ENCODE data around the gene S100A3. TPM values are rescaled to one million over a fixed set of nuclear protein-coding genes. Genes with fewer than 3 reads are reported as not detected.

The S100A3 gene
- total and polyA plus RNA-seq, 2 of the 8 experiments (the other 6 are each of a cell fraction or from before 2014, with no cell fraction given) = 0.26 to 0.47 TPM

- Histone ChIP-seq H2BK15ac (ENCODE audit: low read length) (no peak overlapping the region), H2AK5ac (ENCODE audit: low read depth, low read length) (no peak overlapping the region), H2BK5ac (ENCODE audit: low read depth, low read length) (peak overlapping the region; percentile 77; the same call in 1 of the 2 replicates), H3K36me3 (ENCODE audit: control insufficient read depth in 2 of 4, insufficient read depth in 4 of 4, low read length in 3 of 4) (no peaks in the 10 kb centered on the region), H3K9ac (replicated peaks in 1 of 4; ENCODE audit: extremely low read depth in 1 of 4, low read depth in 3 of 4, low read length in 3 of 4) (no peak overlapping the region), H3K4me1 (replicated peaks in 1 of 4; ENCODE audit: control insufficient read depth in 3 of 4, insufficient read depth in 4 of 4, low read length in 3 of 4) (peaks cover 8 to 34% (median 21%) of the 10 kb centered on the region in 4 experiments), H4K8ac (ENCODE audit: extremely low read depth, insufficient read depth, low read length) (no peak overlapping the region), H3K4me3 (ENCODE audit: extremely low read depth in 1 of 4, insufficient read depth in 2 of 4, low read depth in 3 of 4, low read length in 4 of 4) (peak overlapping the region in 1 of 4 experiments; percentile 54; a peak in 1 of 8 replicates), H2AFZ (ENCODE audit: low read length) (peak overlapping the region; percentile 19; the same call in 1 of the 2 replicates), H3K18ac (ENCODE audit: extremely low read depth, low read length) (no peak overlapping the region), H3K27me3 (replicated peaks in 1 of 4; ENCODE audit: control insufficient read depth in 3 of 4, extremely low read depth in 1 of 4, insufficient read depth in 3 of 4, low read length in 3 of 4) (peaks cover 0 to 19% (median 6%) of the 10 kb centered on the region in 4 experiments; a peak in 5 of 7 replicates), H2BK120ac (replicated peaks; ENCODE audit: low read depth, low read length) (no peak overlapping the region), H2BK12ac (ENCODE audit: low read depth, low read length) (peak overlapping the region; percentile 62; the same call in 1 of the 2 replicates), H3K27ac (ENCODE audit: low read depth, low read length) (no peak overlapping the region), H3K79me2 (ENCODE audit: control insufficient read depth in 1 of 2, insufficient read depth in 2 of 2, low read length in 2 of 2) (no peaks in the 10 kb centered on the region), H3K4me2 (ENCODE audit: insufficient read depth in 1 of 2, low read depth in 2 of 2, low read length in 2 of 2) (peak overlapping the region; percentile 60 to 69; a peak in 3 of 4 replicates), H4K5ac (ENCODE audit: insufficient read length, low read depth, low read length) (no peak overlapping the region), H4K20me1 (replicated peaks in 1 of 2; ENCODE audit: control insufficient read depth in 1 of 2, insufficient read depth in 2 of 2, low read length in 2 of 2) (no peaks in the 10 kb centered on the region), H3K4ac (replicated peaks; ENCODE audit: insufficient read length, low read depth, low read length) (no peak overlapping the region), H3K9me3 (ENCODE audit: insufficient read depth in 2 of 2, low read depth in 1 of 2, low read length in 1 of 2) (no peaks in the 10 kb centered on the region), H3K23ac (ENCODE audit: insufficient read length) (no peak overlapping the region), H3K23me2 (ENCODE audit: low read depth, low read length) (peaks cover 2% of the 10 kb centered on the region), H3K79me1 (ENCODE audit: low read depth, low read length) (no peaks in the 10 kb centered on the region), H4K91ac (replicated peaks; ENCODE audit: insufficient read length, low read length) (no peak overlapping the region), H2BK20ac (ENCODE audit: low read length) (0 out of 2 replicates have a peak overlapping the region, but pooled peaks have one; percentile 15), H3K56ac (replicated peaks; ENCODE audit: insufficient read length, low read depth, low read length) (no peak overlapping the region), H3K14ac (ENCODE audit: insufficient read length) (no peak overlapping the region)
- DNase-seq (ENCODE audit: low read depth in 1 of 2, low spot score in 2 of 2) = no peak
- no peak for TF ChIP-seq EGR1 (IDR thresholded peaks at IDR 0.05; ENCODE audit: borderline replicate concordance, low read depth, low read length)
- TF ChIP-seq RFX5 (IDR thresholded peaks at IDR 0.05; ENCODE audit: borderline replicate concordance, low read depth, low read length) = no peak
- TF ChIP-seq SP1 (IDR thresholded peaks at IDR 0.05; ENCODE audit: low read depth, low read length) = no peak
- 85% methylated on average over 2 of the region's 2 CpGs; no CpG with 5 or more reads in 1 of the 2 experiments for WGBS, 2 experiments (ENCODE audit: extremely low coverage in 1 of 2, insufficient coverage in 1 of 2, insufficient read length in 1 of 2, insufficient replicate concordance in 2 of 2, low coverage in 1 of 2, low lambda C conversion rate in 2 of 2, missing lambda C conversion rate in 1 of 2)
- ChIA-PET POLR2A (ENCODE audit: partially characterized antibody) (interaction anchor here (1.0 to 2.5 kb wide), 7 partner anchors 11 to 128 kb away, joined by 3 to 10 read pairs (median 5); no protein-coding TSS in a partner anchor), CTCF (ENCODE audit: partially characterized antibody) (interaction anchor here (0.9 to 10.2 kb wide), 27 partner anchors 8 to 394 kb away, joined by 3 to 165 read pairs (median 13); partner anchors contain the start of genes S100A1, S100A13, S100A14 and S100A16)
- no peak for FAIRE-seq
Measured at GRCh38 chr1:153532181-153532580, 16.9 kb downstream of the S100A3 start.

Data from H1 (cell line).